HG03457 (cell line): ENCODE results near the gene PDX1.
"Not testable (repeated sequence)": the region's sequence is repeated elsewhere in the genome, so short reads cannot be mapped to it uniquely, and the experiment has no call there.

Source experiments
- ATAC-seq: cut with Tn5 transposase; IDR thresholded peaks from one replicate; pipeline ENCODE4 v1.9.1; 2021; ENCODE audit warnings: moderate number of reproducible peaks; ENCODE audit not compliant: unreplicated experiment

PDX1 gene

GRCh38 chr13:27954406-27954851 is 34.6 kb downstream of the PDX1 start:
- no peak for ATAC-seq

- no peak for ATAC-seq
Measured at GRCh38 chr13:27955014-27955591, 35.3 kb downstream of the PDX1 start.

- no peak for ATAC-seq
Measured at GRCh38 chr13:27956576-27957300, 36.9 kb downstream of the PDX1 start.

- no peak for ATAC-seq
Measured at GRCh38 chr13:27959976-27960361, 40.2 kb downstream of the PDX1 start.

- ATAC-seq: no peak
Measured at GRCh38 chr13:27960362-27961226, 40.8 kb downstream of the PDX1 start.

- ATAC-seq: no peak
Measured at GRCh38 chr13:27961227-27962085, 41.7 kb downstream of the PDX1 start.

GRCh38 chr13:27962128-27962841 is 42.5 kb downstream of the PDX1 start:
- ATAC-seq: no peak

GRCh38 chr13:27962982-27963381 is 43.2 kb downstream of the PDX1 start:
- ATAC-seq: no peak

GRCh38 chr13:27963491-27963890 is 43.7 kb downstream of the PDX1 start:
- ATAC-seq: no peak

GRCh38 chr13:27964206-27964605 is 44.4 kb downstream of the PDX1 start:
- ATAC-seq: not testable (repeated sequence)

GRCh38 chr13:27964741-27965323 is 45.0 kb downstream of the PDX1 start:
- ATAC-seq: no peak

GRCh38 chr13:27965343-27965739 is 45.5 kb downstream of the PDX1 start:
- no peak for ATAC-seq

- ATAC-seq: no peak
Measured at GRCh38 chr13:27965740-27966640, 46.2 kb downstream of the PDX1 start.

- ATAC-seq: no peak
Measured at GRCh38 chr13:27966641-27967202, 46.9 kb downstream of the PDX1 start.

- ATAC-seq: no peak
Measured at GRCh38 chr13:27967203-27967735, 47.5 kb downstream of the PDX1 start.

GRCh38 chr13:27967736-27968315 is 48.0 kb downstream of the PDX1 start:
- ATAC-seq: no peak

GRCh38 chr13:27968316-27969081 is 48.7 kb downstream of the PDX1 start:
- ATAC-seq: no peak
